SK-N-MC (cell line): ENCODE data around the gene SPPL2A.

Experiments
- DNase-seq: peaks from one replicate; pipeline ENCODE4 v3.0.0-alpha.2; 2011; ENCODE audit warnings: low read depth, low spot score
- H3K27ac ChIP-seq: fragments of 200-600 bp; sonication (generic); 2 replicates; pipeline ENCODE4 v1.5.1; 2016; ENCODE audit warnings: mixed run types
- H3K36me3 ChIP-seq: fragments of 200-600 bp; sonication (generic); 2 replicates; pipeline ENCODE4 v1.6.1; 2017; ENCODE audit warnings: antibody characterized with exemption, low read length, mixed read lengths; ENCODE audit not compliant: insufficient read depth
- H3K4me3 ChIP-seq: fragments of 200-600 bp; sonication (generic); 2 replicates; pipeline ENCODE4 v1.5.1; 2016
- H3K9ac ChIP-seq: fragments of 200-600 bp; sonication (generic); 2 replicates; pipeline ENCODE4 v1.8.0; 2017; ENCODE audit warnings: mixed run types, mixed read lengths; ENCODE audit not compliant: insufficient read length
- H3K9me3 ChIP-seq: fragments of 200-600 bp; sonication (generic); 2 replicates; pipeline ENCODE4 v1.6.1; 2017; ENCODE audit warnings: low read depth, mild to moderate bottlenecking, antibody characterized with exemption, low read length, moderate library complexity, mixed read lengths
- EZH2 ChIP-seq: fragments of 200-600 bp; sonication (generic); IDR thresholded peaks from one replicate; pipeline ENCODE4 v1.6.1; 2017; ENCODE audit warnings: antibody characterized with exemption
- FOXP2 ChIP-seq: optimal IDR thresholded peaks from 2 replicates; pipeline ENCODE3; 2011; ENCODE audit warnings: mild to moderate bottlenecking, moderate library complexity; ENCODE audit not compliant: insufficient read depth; ENCODE audit errors: extremely low read length, control extremely low read depth
- POLR2AphosphoS5 ChIP-seq: IDR thresholded peaks from 2 replicates; pipeline ENCODE4 v1.6.1; 2012; ENCODE audit warnings: mild to moderate bottlenecking, low read depth, low read length, borderline replicate concordance

The SPPL2A gene

DNA sequence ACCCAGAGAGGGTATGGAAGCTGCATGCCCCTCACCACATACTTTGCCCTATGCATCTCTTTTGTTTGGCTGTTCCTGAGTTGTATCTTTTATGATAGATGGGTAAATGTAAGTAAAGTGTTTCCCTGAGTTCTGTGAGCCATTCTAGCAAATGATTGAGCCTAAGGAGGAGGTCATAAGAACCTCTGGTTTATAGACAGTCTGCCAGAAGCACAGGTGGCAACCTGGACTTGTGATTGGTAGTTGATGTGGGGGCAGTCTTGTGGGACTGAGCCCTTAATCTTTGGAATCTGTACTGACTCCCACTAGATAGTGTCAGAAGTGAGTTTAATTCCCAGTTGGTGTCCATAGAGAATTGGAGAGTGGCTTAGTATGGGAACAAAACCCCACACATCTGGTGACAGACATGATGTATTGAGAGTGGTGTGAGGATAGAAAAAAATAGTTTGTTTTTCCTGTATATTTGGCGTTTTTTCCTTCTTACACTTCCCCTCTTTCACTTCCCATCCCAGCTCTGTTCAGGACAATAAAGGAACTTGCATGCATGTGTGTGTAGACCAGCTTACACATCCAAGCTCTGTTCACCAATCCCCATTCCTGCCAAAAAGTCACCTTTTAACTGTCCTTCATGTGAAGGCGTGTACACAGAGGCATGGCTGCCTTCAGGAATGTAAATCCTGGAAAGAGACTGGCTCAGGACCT, 38.1 kb upstream of the SPPL2A start:
- no peaks in the 10 kb centered on the region for H3K36me3 ChIP-seq
- H3K9me3 ChIP-seq: no peaks in the 10 kb centered on the region
- no peak overlapping the region for H3K4me3 ChIP-seq
- H3K9ac ChIP-seq: no peak overlapping the region
- TF ChIP-seq FOXP2 (no peak), EZH2 (no peak)
- H3K27ac ChIP-seq: no peak overlapping the region
- DNase-seq: no peak

DNA sequence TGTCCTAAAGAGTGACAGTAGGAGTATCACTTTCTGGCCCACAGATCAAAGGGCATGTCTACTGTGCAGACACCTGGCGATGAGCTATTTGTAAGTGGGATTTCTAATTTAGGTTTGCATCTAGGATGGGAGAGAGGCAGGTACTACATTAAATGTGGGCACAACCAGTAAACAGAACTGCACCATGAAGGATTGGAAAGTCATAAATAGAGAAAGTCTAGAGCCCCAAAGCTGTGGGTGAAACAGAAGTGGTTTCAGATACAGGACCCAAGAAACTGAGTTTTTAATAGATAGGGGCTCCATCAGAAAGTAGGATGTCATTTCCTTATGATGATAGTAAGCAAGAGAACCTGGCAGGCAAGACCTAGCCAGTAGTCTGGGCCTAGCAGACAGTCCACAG, 35.2 kb upstream of the SPPL2A start:
- no peak overlapping the region for H3K9ac ChIP-seq
- H3K36me3 ChIP-seq: no peaks in the 10 kb centered on the region
- H3K9me3 ChIP-seq: no peaks in the 10 kb centered on the region
- H3K27ac ChIP-seq: no peak overlapping the region
- no peak for DNase-seq
- H3K4me3 ChIP-seq: no peak overlapping the region
- no peak for TF ChIP-seq FOXP2
- no peak for TF ChIP-seq POLR2AphosphoS5
- no peak for TF ChIP-seq EZH2

DNA sequence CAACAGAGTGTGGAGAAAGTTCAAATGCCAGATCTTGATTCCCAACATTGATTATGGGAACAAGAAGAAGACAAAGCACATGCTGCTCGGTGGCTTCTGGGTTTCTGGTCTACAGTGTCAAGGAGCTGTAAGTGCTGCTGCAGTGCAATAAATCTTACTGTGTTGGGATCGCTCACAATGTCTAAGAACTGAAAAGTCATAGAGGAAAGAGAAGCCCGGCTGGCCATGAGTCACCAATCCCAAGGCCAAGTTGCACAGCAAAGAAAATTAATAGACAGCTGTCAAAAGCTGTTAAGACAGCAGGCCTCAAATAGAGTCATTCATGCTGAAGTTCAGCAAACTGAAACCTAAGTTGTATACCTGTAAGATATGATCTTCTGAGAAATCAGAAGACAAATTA, 33.2 kb upstream of the SPPL2A start:
- no peak for DNase-seq
- no peak for TF ChIP-seq POLR2AphosphoS5
- TF ChIP-seq FOXP2: no peak
- TF ChIP-seq EZH2: no peak
- no peak overlapping the region for H3K4me3 ChIP-seq
- no peak overlapping the region for H3K9ac ChIP-seq
- no peaks in the 10 kb centered on the region for H3K36me3 ChIP-seq
- no peaks in the 10 kb centered on the region for H3K9me3 ChIP-seq
- no peak overlapping the region for H3K27ac ChIP-seq

DNA sequence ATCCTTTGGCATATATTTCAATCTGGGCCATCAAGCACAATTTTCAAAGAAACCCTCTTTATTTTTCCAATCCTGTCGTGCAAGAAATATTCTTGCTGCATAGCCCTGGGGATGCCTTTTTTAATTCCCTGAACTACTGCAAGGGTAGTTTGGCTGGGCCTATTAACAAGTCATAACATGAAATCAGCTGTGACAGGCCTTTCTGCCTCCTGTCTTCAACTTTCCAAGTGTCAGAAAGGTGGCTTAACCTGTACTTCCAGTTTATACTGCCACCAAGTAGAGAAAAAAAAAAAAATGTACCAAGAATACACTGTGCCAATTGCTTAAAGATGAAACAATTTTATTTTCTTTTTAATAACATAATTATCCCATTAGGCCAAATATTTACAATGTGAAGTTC, 32.4 kb upstream of the SPPL2A start:
- Histone ChIP-seq H3K9me3 (no peaks in the 10 kb centered on the region), H3K27ac (no peak overlapping the region), H3K9ac (no peak overlapping the region), H3K4me3 (no peak overlapping the region), H3K36me3 (no peaks in the 10 kb centered on the region)
- no peak for DNase-seq
- no peak for TF ChIP-seq POLR2AphosphoS5

DNA sequence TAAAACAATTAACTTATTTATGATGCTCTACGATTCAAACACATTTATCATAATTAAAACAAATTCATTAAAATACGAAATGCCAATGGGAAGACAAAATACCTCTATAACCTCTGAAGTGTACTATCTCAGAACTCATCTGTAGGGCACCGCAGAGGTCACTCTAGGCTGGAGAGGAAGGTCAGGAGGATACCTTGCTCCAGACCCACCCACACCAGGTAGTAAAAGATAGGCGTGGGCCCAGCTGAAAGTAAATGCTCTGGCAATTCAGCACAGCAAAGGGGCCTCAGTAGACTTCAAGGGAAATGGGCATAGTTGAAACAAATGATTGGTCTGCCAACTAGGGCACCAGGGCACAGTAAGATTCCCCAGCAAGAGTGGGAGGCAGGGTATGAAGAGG, 26.0 kb upstream of the SPPL2A start:
- no peak for DNase-seq
- no peak overlapping the region for H3K9ac ChIP-seq
- TF ChIP-seq POLR2AphosphoS5 (no peak), EZH2 (no peak), FOXP2 (no peak)

DNA sequence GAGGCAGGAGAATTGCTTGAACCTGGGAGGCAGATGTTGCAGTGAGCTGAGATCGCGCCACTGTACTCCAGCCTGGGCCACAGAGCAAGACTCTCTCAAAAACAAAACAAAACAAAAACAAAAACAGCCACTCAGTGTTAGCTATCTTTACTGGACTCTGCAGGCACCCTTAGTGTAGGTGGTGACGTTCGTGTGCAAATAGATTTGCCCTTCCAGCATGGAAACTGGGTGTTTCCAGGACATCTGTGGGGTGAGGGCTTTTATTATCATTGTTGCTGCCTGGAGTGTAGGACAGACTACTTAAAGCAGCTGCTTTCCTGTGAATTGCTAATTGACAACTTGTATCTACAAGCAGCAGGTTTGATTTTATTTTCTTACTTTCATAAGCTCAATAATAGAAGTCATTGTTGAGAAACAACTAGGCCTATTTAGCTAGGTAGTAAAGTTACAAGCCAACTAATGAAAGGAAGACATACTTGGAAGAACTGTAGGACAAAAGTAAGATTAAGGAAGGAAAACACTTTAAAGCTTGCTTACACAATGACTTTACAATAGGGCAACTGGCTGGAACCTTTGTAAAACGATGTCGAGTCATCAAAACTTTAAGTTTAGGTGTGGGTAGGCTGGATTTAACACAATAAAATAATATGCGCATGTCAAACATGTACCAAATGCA, 25.4 kb upstream of the SPPL2A start:
- no peak overlapping the region for H3K9ac ChIP-seq
- TF ChIP-seq FOXP2: no peak
- no peak for TF ChIP-seq EZH2
- TF ChIP-seq POLR2AphosphoS5: no peak
- no peak overlapping the region; the same call in 1 of the 2 replicates for H3K27ac ChIP-seq
- no peak for DNase-seq
- H3K36me3 ChIP-seq: no peaks in the 10 kb centered on the region
- no peaks in the 10 kb centered on the region for H3K9me3 ChIP-seq
- H3K4me3 ChIP-seq: no peak overlapping the region

More for the DNA sequence above, 26.0 kb upstream of the SPPL2A start:
- Histone ChIP-seq H3K36me3 (no peaks in the 10 kb centered on the region), H3K9me3 (no peaks in the 10 kb centered on the region), H3K4me3 (no peak overlapping the region), H3K27ac (no peak overlapping the region)

DNA sequence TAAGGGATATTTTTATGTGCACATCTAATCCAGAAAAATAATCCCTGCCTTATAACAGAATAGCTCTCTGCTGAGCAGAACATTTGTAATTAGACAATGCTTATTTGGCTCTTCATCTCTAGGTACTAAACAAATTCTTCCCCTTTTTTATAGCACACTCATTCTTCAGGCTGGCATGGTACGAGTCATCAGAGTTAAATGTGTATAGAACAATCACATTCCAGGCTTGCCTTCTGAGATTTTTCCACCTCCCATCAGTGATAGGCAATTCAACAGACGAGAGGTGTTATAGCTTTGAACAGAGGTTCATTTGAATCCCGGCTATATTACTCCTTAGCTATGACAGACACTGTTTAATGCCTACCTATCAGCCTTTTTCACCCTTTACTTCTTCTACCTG, 21.4 kb upstream of the SPPL2A start:
- no peak for DNase-seq
- no peak overlapping the region for H3K27ac ChIP-seq
- H3K9ac ChIP-seq: no peak overlapping the region
- TF ChIP-seq POLR2AphosphoS5 (no peak), FOXP2 (no peak), EZH2 (no peak)
- H3K36me3 ChIP-seq: no peaks in the 10 kb centered on the region
- no peak overlapping the region for H3K4me3 ChIP-seq
- H3K9me3 ChIP-seq: no peaks in the 10 kb centered on the region

DNA sequence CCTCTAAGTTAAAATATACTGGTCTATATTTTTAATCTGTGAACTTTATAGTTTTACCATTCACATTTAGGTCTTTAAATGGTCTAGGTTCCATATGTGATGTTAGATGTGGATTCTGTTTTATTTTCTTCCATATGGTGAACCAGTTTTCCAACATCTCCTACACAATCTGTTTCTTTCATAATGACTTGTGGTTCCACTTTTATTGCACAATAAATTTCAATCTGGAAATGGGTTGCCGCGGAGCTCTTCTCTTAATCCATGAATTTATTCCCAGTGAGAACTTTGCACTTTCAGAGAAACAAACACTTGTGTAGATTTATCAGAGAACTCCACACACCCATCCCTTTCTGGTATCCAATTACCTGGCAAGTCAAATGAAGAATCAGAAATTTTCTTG, 20.9 kb upstream of the SPPL2A start:
- Histone ChIP-seq H3K9ac (no peak overlapping the region), H3K27ac (no peak overlapping the region), H3K36me3 (no peaks in the 10 kb centered on the region), H3K4me3 (no peak overlapping the region), H3K9me3 (no peaks in the 10 kb centered on the region)
- TF ChIP-seq EZH2 (no peak), POLR2AphosphoS5 (no peak), FOXP2 (no peak)
- no peak for DNase-seq

DNA sequence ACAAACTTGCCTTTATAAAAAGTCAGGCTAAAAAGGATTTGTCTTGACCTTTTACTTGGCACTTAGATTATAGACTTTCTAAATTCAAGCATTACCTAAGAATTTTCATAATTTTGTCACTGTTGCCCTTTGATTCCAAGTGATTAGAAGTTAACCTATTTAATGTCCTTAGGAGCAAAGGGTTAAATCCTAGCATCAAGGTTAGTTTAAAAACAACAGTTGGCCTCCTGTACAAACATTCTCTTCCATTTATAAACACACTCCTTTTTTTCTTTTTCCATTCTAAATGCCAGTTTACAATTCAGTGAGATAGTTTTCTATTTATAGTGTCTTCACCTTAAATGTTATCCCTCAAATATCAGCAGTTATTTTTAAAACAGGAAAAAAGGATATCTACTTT, 18.4 kb upstream of the SPPL2A start:
- H3K27ac ChIP-seq: no peak overlapping the region
- no peaks in the 10 kb centered on the region for H3K36me3 ChIP-seq
- H3K4me3 ChIP-seq: no peak overlapping the region
- no peak overlapping the region for H3K9ac ChIP-seq
- no peak for DNase-seq
- TF ChIP-seq FOXP2 (no peak), EZH2 (no peak), POLR2AphosphoS5 (no peak)
- H3K9me3 ChIP-seq: no peaks in the 10 kb centered on the region
